Keratinocyte (primary cell): ENCODE data around the gene SOX18. TPM values are rescaled to one million over a fixed set of nuclear protein-coding genes. Genes with fewer than 3 reads are reported as not detected.

Experiments
- DNase-seq: peaks from one replicate; pipeline ENCODE4 v3.0.0-alpha.2; 2011; ENCODE audit warnings: low read depth, missing footprints, low spot score
- FAIRE-seq: peaks from 2 replicates; lab custom pipeline; 2011; peaks lifted over from hg19 to GRCh38; lab: Jason Lieb, UNC
- H2AFZ ChIP-seq: 2 replicates; pipeline ENCODE4 v1.6.0; 2012; ENCODE audit warnings: low read length, control low read depth, inconsistent platforms; ENCODE audit not compliant: control insufficient read depth
- H3K27ac ChIP-seq: 2 replicates; pipeline ENCODE4 v1.5.1; 2011; ENCODE audit warnings: low read length; ENCODE audit not compliant: control insufficient read depth, insufficient read depth
- H3K27me3 ChIP-seq: 3 replicates; pipeline ENCODE4 v1.6.0; 2011; ENCODE audit warnings: low read length; ENCODE audit not compliant: control insufficient read depth, insufficient read depth; ENCODE audit errors: extremely low read depth
- H3K36me3 ChIP-seq, 2 experiments: 2 replicates in 1 of 2; 3 replicates in 1 of 2; pipeline ENCODE4 v1.5.1; 2011; ENCODE audit warnings: low read length in 2 of 2, mild to moderate bottlenecking in 1 of 2; ENCODE audit not compliant: control insufficient read depth in 2 of 2, insufficient read depth in 2 of 2; ENCODE audit errors: extremely low read depth in 1 of 2
- H3K4me1 ChIP-seq: 3 replicates; pipeline ENCODE4 v1.5.1; 2011; ENCODE audit warnings: low read length; ENCODE audit not compliant: control insufficient read depth, insufficient read depth; ENCODE audit errors: extremely low read depth
- H3K4me2 ChIP-seq: 3 replicates; pipeline ENCODE4 v1.6.0; 2011; ENCODE audit warnings: low read depth, low read length; ENCODE audit not compliant: control insufficient read depth, insufficient read depth; ENCODE audit errors: extremely low read depth
- H3K4me3 ChIP-seq, 3 experiments: fragments of 200-600 bp in 1 of 3; sonication (generic) in 1 of 3; 2 replicates in 2 of 3; 3 replicates in 1 of 3; pipeline ENCODE4 v1.5.1; 2011 to 2016; ENCODE audit warnings: low read length in 3 of 3, mild to moderate bottlenecking in 3 of 3, control low read depth in 2 of 3, inconsistent platforms in 1 of 3, low read depth in 1 of 3, mixed read lengths in 1 of 3, mixed run types in 1 of 3, moderate library complexity in 1 of 3; ENCODE audit not compliant: control insufficient read depth in 2 of 3, insufficient read depth in 2 of 3; ENCODE audit errors: extremely low read depth in 1 of 3
- H3K79me2 ChIP-seq: 2 replicates; pipeline ENCODE4 v1.6.0; 2012; ENCODE audit warnings: low read length; ENCODE audit not compliant: control insufficient read depth, insufficient read depth
- H3K9ac ChIP-seq: 3 replicates; pipeline ENCODE4 v1.6.0; 2011; ENCODE audit warnings: low read length; ENCODE audit not compliant: control insufficient read depth, insufficient read depth; ENCODE audit errors: extremely low read depth
- H3K9me1 ChIP-seq: 3 replicates; pipeline ENCODE4 v1.6.0; 2011; ENCODE audit warnings: low read length; ENCODE audit not compliant: control insufficient read depth, insufficient read depth; ENCODE audit errors: extremely low read depth
- H3K9me3 ChIP-seq: 2 replicates; pipeline ENCODE4 v1.5.1; 2012; ENCODE audit warnings: low read depth, low read length; ENCODE audit not compliant: control insufficient read depth
- H4K20me1 ChIP-seq: 3 replicates; pipeline ENCODE4 v1.6.0; 2011; ENCODE audit warnings: low read length; ENCODE audit not compliant: control insufficient read depth, insufficient read depth; ENCODE audit errors: extremely low read depth
- EZH2 ChIP-seq: IDR thresholded peaks from one replicate; pipeline ENCODE4 v1.6.1; 2012; ENCODE audit warnings: inconsistent platforms, mild to moderate bottlenecking, low read length, moderate library complexity
- dilution Hi-C: fragments of 300-500 bp; cut with MboI; formaldehyde crosslinking; loops from one replicate; pipeline ENCODE4 v1.7.0; 2020; ENCODE audit warnings: low sequenced_read_pairs; ENCODE audit not compliant: extremely low pct_ligation_motif_present
- polyA plus RNA-seq, 5 experiments: library from polyadenylated mRNA; depleted of rRNA in 3 of 5; stranded (reverse) in 3 of 5; stranded (forward) in 1 of 5; unstranded in 1 of 5; fragments of >200 nt; gene quantifications; 1 replicate in 1 of 5; 2 replicates in 3 of 5; 3 replicates in 1 of 5; pipeline versions ENCODE4 v1.2.1 to v1.2.3, GENCODE V29; 2011 to 2012; ENCODE audit warnings: missing spikeins in 2 of 5, low read depth in 1 of 5, low replicate concordance in 1 of 5
- TF ChIP-seq, protein P1 (sequence below), 3 experiments: IDR thresholded peaks in 1 of 3; conservative IDR thresholded peaks in 1 of 3; optimal IDR thresholded peaks in 1 of 3; 2 replicates in 2 of 3; 3 replicates in 1 of 3; pipeline versions ENCODE3 to v1.5.1; 2011; ENCODE audit warnings: low read length in 3 of 3, mild to moderate bottlenecking in 3 of 3, moderate library complexity in 2 of 3, control low read depth in 1 of 3, inconsistent platforms in 1 of 3; ENCODE audit not compliant: insufficient read depth in 2 of 3; ENCODE audit errors: extremely low read depth in 1 of 3

Gene SOX18
- polyA plus RNA-seq, 1 donor (not counting 4 experiments of a cell fraction or from before 2014, with no cell fraction given): not detected

DNA sequence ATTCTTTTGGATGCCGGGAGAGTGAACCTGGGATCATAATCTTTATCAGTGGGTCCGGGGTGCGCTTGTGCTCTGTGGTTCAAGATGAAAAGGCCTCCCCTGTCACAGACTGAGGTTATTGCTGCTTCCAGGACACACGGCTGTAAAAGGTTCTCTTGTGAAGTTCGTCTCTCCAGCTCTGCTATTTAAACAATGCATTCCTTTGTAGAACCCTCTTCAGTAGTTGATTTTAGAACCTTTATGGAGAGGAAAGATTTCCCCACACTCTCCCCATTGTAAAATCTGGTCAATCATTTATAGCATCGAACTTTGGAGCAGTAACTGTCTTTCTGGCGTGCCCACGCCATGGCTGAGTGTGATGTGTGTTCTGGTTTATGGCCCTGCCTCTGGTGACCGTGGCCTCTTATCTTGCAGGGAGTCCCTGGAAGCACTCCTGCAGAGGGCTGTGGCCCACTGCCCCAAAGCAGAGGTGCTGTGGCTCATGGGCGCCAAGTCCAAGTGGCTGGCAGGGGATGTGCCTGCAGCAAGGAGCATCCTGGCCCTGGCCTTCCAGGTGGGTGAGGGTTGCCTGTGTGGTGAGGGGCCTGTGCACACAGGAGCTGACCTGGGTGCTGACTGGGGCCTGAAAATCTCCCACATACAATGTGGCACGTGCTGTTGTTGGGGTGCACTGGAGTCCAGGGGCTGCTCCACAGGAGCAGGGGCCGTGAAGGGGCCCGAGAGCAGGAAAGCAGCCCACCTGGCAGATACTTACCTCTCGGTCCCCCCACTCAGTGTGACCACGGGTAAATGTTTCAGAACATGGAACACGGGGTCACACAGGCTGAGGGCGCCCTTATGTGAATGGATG lies 25.1 kb downstream of the SOX18 start:
- H3K79me2 ChIP-seq: peaks cover 6% of the 10 kb centered on the region
- H3K9me3 ChIP-seq: no peaks in the 10 kb centered on the region
- no peak overlapping the region for H2AFZ ChIP-seq
- no peaks in the 10 kb centered on the region for H4K20me1 ChIP-seq
- dilution Hi-C loops: no loop called here
- H3K4me2 ChIP-seq: no peak overlapping the region
- H3K9ac ChIP-seq: no peak overlapping the region
- no peak overlapping the region for H3K4me3 ChIP-seq
- TF ChIP-seq, protein P1, sequence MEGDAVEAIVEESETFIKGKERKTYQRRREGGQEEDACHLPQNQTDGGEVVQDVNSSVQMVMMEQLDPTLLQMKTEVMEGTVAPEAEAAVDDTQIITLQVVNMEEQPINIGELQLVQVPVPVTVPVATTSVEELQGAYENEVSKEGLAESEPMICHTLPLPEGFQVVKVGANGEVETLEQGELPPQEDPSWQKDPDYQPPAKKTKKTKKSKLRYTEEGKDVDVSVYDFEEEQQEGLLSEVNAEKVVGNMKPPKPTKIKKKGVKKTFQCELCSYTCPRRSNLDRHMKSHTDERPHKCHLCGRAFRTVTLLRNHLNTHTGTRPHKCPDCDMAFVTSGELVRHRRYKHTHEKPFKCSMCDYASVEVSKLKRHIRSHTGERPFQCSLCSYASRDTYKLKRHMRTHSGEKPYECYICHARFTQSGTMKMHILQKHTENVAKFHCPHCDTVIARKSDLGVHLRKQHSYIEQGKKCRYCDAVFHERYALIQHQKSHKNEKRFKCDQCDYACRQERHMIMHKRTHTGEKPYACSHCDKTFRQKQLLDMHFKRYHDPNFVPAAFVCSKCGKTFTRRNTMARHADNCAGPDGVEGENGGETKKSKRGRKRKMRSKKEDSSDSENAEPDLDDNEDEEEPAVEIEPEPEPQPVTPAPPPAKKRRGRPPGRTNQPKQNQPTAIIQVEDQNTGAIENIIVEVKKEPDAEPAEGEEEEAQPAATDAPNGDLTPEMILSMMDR (optimal IDR thresholded peaks at IDR 0.05 in 1 of 3, IDR thresholded peaks at IDR 0.05 in 1 of 3, conservative IDR thresholded peaks at IDR 0.05 in 1 of 3; ENCODE audit: extremely low read depth in 1 of 3, insufficient read depth in 2 of 3, low read length in 3 of 3): no peak
- no peak for TF ChIP-seq EZH2
- peaks cover 34 to 37% of the 10 kb centered on the region in 2 experiments for H3K36me3 ChIP-seq
- no peaks in the 10 kb centered on the region for H3K27me3 ChIP-seq
- no peak for FAIRE-seq
- no peaks in the 10 kb centered on the region for H3K4me1 ChIP-seq
- H3K27ac ChIP-seq: no peak overlapping the region
- no peak for DNase-seq
- H3K9me1 ChIP-seq: no peaks in the 10 kb centered on the region

DNA sequence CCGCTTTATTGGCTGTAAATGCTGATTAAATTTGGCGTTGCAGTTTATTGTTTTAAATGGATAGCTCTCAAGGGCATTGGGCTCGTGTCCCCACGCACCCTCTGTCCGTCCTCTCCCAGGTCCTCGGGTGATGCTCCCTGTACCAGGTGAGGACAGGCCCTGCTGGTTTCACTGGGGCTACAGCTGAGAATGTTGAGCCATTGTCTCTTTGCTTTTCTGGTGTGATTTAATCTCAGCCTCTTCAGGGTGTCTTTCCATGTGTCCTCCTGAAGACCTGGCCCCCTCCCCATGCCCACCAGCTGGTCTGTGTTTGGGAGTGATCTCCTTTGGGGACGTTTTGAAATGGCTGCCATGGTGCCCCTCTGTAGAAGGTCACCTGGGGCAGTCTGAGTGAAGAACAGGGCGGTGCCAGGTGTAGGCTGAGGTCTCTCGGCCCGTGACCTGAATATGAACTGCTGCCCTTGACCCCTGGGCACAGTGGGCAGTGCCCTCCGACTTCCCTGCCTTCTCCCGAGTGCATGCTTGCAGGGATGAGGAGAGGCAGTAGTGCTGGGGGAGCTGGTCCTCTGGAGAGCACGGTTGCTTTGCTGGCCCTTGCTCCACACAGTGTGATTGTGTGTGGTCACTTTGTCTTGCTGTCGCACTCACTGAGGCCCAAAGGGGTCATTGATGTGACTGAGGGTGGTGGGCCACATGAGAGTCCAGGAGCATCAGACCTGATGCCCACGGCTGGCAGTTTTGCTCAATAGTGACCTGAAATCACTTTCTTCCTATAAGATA lies 25.9 kb downstream of the SOX18 start:
- FAIRE-seq (no peak), DNase-seq (no peak)
- no peaks in the 10 kb centered on the region for H3K4me1 ChIP-seq
- H3K9ac ChIP-seq: no peak overlapping the region
- no peaks in the 10 kb centered on the region for H4K20me1 ChIP-seq
- H3K4me3 ChIP-seq: no peak overlapping the region
- H3K79me2 ChIP-seq: peaks cover 6% of the 10 kb centered on the region
- no peaks in the 10 kb centered on the region for H3K27me3 ChIP-seq
- H2AFZ ChIP-seq: no peak overlapping the region
- H3K27ac ChIP-seq: no peak overlapping the region
- no peak overlapping the region for H3K4me2 ChIP-seq
- no peaks in the 10 kb centered on the region for H3K9me3 ChIP-seq
- TF ChIP-seq, protein P1 (optimal IDR thresholded peaks at IDR 0.05 in 1 of 3, IDR thresholded peaks at IDR 0.05 in 1 of 3, conservative IDR thresholded peaks at IDR 0.05 in 1 of 3; ENCODE audit: extremely low read depth in 1 of 3, insufficient read depth in 2 of 3, low read length in 3 of 3): no peak
- TF ChIP-seq EZH2: no peak
- H3K36me3 ChIP-seq: peaks cover 40 to 41% of the 10 kb centered on the region in 2 experiments
- H3K9me1 ChIP-seq: no peaks in the 10 kb centered on the region
- dilution Hi-C loops: no loop called here
